Body of pancreas (tissue), 4 donors: ENCODE measurements around the gene GRP. TPM values are rescaled to one million over a fixed set of nuclear protein-coding genes. Genes with fewer than 3 reads are reported as not detected.
"Not testable (repeated sequence)": the region's sequence is repeated elsewhere in the genome, so short reads cannot be mapped to it uniquely, and the experiment has no call there.

Source experiments
- ATAC-seq: fragments of 150-250 bp; one replicate; pipeline ENCODE4 v1.9.1; 2016
- DNase-seq, 4 donors: peaks; one replicate each; pipeline ENCODE4 v3.0.0-alpha.2; 2019
- H3K27ac ChIP-seq, 4 donors: fragments of 200-600 bp; sonication (generic); 1 replicate in 3 of 4; 2 replicates in 1 of 4; pipeline versions ENCODE4 v1.5.1 to v1.6.1; 2016 to 2019; ENCODE audit warnings: mild to moderate bottlenecking in 1 of 4, mixed read lengths in 1 of 4, moderate library complexity in 1 of 4
- H3K27me3 ChIP-seq, 2 donors: fragments of 200-600 bp; sonication (generic); one replicate each; pipeline ENCODE4 v1.6.0; 2016; ENCODE audit warnings: mild to moderate bottlenecking in 1 of 2
- H3K36me3 ChIP-seq, 2 donors: fragments of 200-600 bp; sonication (generic); replicated peaks in 1 of 2; 2 replicates each; pipeline ENCODE4 v1.5.1; 2016; ENCODE audit warnings: low read depth in 2 of 2; ENCODE audit not compliant: insufficient read depth in 1 of 2
- H3K4me1 ChIP-seq: fragments of 200-600 bp; sonication (generic); one replicate; pipeline ENCODE4 v1.6.0; 2016
- H3K4me3 ChIP-seq, 2 donors: fragments of 200-600 bp; sonication (generic); 1 replicate in 1 of 2; 2 replicates in 1 of 2; pipeline ENCODE4 v1.5.1; 2016 to 2019
- H3K9me3 ChIP-seq, 3 donors: fragments of 200-600 bp; sonication (generic); 1 replicate in 2 of 3; 2 replicates in 1 of 3; pipeline ENCODE4 v1.5.1; 2016
- CTCF ChIP-seq, 7 experiments: fragments of 450-650 bp in 4 of 7; fragments of 200-600 bp in 3 of 7; sonication (generic) in 3 of 7; IDR thresholded peaks; one replicate each; pipeline ENCODE4 v1.5.1; 2016 to 2019; ENCODE audit warnings: antibody characterized with exemption in 7 of 7
- POLR2A ChIP-seq, 3 donors: fragments of 450-650 bp; IDR thresholded peaks; one replicate each; pipeline ENCODE4 v1.6.1; 2016; ENCODE audit warnings: antibody characterized with exemption in 3 of 3, mild to moderate bottlenecking in 2 of 3
- WGBS, 2 donors: methylation state at CpG; one replicate each; pipeline ENCODE4 v1.1.5; 2017; 5-methylcytosine and 5-hydroxymethylcytosine counted together
- intact Hi-C: fragments of 100-400 bp; cut with DNase I; formaldehyde crosslinking; loops from one replicate; pipeline ENCODE4 v1.15.1; 2023
- total RNA-seq, 2 donors: library from RNA; depleted of rRNA; stranded (reverse); fragments of >200 nt; gene quantifications; one replicate each; pipeline ENCODE4 v1.1.0, GENCODE V29; 2016

The GRP gene
- total RNA-seq, 2 donors from 2014 or later: 5.2 TPM; not detected in 1

GRCh38 chr18:59249199-59249774 lies 29.3 kb downstream of the GRP start:
- Histone ChIP-seq H3K27ac (no peak overlapping the region), H3K36me3 (no peaks in the 10 kb centered on the region), H3K9me3 (no peaks in the 10 kb centered on the region), H3K27me3 (no peaks in the 10 kb centered on the region), H3K4me3 (no peak overlapping the region), H3K4me1 (no peaks in the 10 kb centered on the region)
- peak; percentile 76 for ATAC-seq
- WGBS, 2 donors: 18 to 22% methylated on average over 5 of the region's 5 CpGs
- TF ChIP-seq POLR2A (IDR thresholded peaks at IDR 0.05) (no peak), CTCF (IDR thresholded peaks at IDR 0.05) (peak; percentile 40 to 74 (median 68))
- DNase-seq: peak; percentile 54 to 73 (median 68)
- intact Hi-C loops: loop anchor here (5.0 kb wide), 1 partner anchor 153 kb away; no protein-coding TSS in a partner anchor

GRCh38 chr18:59255491-59255890 lies 35.5 kb downstream of the GRP start:
- DNase-seq, H3K27me3 ChIP-seq, intact Hi-C loops, H3K4me1 ChIP-seq, H3K36me3 ChIP-seq, H3K27ac ChIP-seq, H3K9me3 ChIP-seq, H3K4me3 ChIP-seq, ATAC-seq: not testable (repeated sequence)
- WGBS, 2 donors: 73 to 85% methylated on average over 8 to 14 of the region's 30 CpGs

DNA sequence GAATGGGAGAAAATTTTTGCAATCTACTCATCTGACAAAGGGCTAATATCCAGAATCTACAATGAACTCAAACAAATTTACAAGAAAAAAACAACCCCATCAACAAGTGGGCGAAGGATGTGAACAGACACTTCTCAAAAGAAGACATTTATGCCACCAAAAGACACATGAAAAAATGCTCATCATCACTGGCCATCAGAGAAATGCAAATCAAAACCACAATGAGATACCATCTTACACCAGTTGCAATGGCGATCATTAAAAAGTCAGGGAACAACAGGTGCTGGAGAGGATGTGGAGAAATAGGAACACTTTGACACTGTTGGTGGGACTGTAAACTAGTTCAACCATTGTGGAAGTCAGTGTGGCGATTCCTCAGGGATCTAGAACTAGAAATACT lies 41.9 kb downstream of the GRP start:
- H3K4me1 ChIP-seq, H3K27ac ChIP-seq, intact Hi-C loops, H3K36me3 ChIP-seq, DNase-seq, H3K4me3 ChIP-seq, H3K9me3 ChIP-seq, ATAC-seq: not testable (repeated sequence)
- WGBS, 2 donors: 71 to 82% methylated on average over 3 of the region's 3 CpGs
- peaks cover 0 to 18% of the 10 kb centered on the region in 2 donors for H3K27me3 ChIP-seq

- H3K36me3 ChIP-seq, DNase-seq, H3K9me3 ChIP-seq, H3K4me1 ChIP-seq, H3K27ac ChIP-seq, H3K4me3 ChIP-seq, ATAC-seq, intact Hi-C loops: not testable (repeated sequence)
- 86 to 98% methylated on average over 2 of the region's 2 CpGs for WGBS, 2 donors
- H3K27me3 ChIP-seq: peaks cover 0 to 22% of the 10 kb centered on the region in 2 donors
These were observed 42.3 kb downstream of the GRP start for GRCh38 chr18:59262243-59262642.

GRCh38 chr18:59263661-59264060 lies 43.7 kb downstream of the GRP start:
- WGBS, 2 donors: 6 to 9% methylated on average over 16 of the region's 16 CpGs
- Histone ChIP-seq H3K4me3 (no peak overlapping the region), H3K4me1 (peaks cover 12% of the 10 kb centered on the region), H3K36me3 (no peaks in the 10 kb centered on the region), H3K27ac (no peak overlapping the region), H3K27me3 (peaks cover 0 to 34% of the 10 kb centered on the region in 2 donors), H3K9me3 (no peaks in the 10 kb centered on the region)
- ATAC-seq: no peak
- no peak for TF ChIP-seq CTCF (IDR thresholded peaks at IDR 0.05)
- TF ChIP-seq POLR2A (IDR thresholded peaks at IDR 0.05): no peak
- DNase-seq: no peak
- intact Hi-C loops: no loop called here

DNA sequence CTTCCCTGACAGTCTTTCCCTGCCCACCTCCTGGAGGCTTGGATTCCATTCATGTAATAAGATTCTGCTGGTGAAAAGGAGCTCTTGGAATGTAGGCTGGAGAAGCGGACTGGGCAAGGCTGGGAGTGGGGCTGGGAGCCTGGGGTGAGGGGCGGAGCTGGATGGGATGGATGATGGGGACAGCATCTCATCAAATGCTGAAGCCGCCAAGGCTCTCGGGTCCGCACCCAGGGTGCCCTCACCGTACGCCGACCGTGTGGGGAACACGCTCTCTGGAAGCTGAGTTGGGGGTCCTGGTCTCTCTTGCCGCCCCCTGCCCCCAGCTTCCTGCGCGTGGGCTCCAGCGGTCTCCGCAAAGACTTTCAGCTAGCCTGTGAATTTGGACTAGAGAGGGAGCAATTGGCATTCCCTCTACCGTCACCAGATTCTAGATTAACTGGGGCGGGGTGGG lies 44.2 kb downstream of the GRP start:
- no peaks in the 10 kb centered on the region for H3K9me3 ChIP-seq
- H3K4me1 ChIP-seq: peaks cover 15% of the 10 kb centered on the region
- intact Hi-C loops: no loop called here
- no peak overlapping the region for H3K4me3 ChIP-seq
- no peak overlapping the region for H3K27ac ChIP-seq
- DNase-seq (no peak), ATAC-seq (no peak)
- TF ChIP-seq POLR2A (IDR thresholded peaks at IDR 0.05) (no peak), CTCF (IDR thresholded peaks at IDR 0.05) (no peak)
- WGBS, 2 donors: 4 to 5% methylated on average over 12 to 17 of the region's 17 CpGs
- H3K27me3 ChIP-seq: peaks cover 0 to 37% of the 10 kb centered on the region in 2 donors
- H3K36me3 ChIP-seq: no peaks in the 10 kb centered on the region
